ENCODE results near the gene MAPKAP1.

- TF ChIP-seq CTCF (IDR thresholded peaks at IDR 0.05; ENCODE audit: insufficient read depth, low read length, poor library complexity, severe bottlenecking) (no peak), EZH2phosphoT487 (conservative IDR thresholded peaks at IDR 0.05; ENCODE audit: low read length) (no peak)
Observed at GRCh38 chr9:125423964-125424363, 283.0 kb downstream of the MAPKAP1 start.
